ENCODE results near the gene PRIM2.
"Not testable (repeated sequence)": the region's sequence is repeated elsewhere in the genome, so short reads cannot be mapped to it uniquely, and the experiment has no call there.

The PRIM2 gene

GRCh38 chr6:57317060-57317943 is at the start of gene PRIM2:
PRIM2 (plus strand) TSS chr6:57317630; CDS start chr6:57318446, 816 bp downstream.
- peak; percentile 66 for DNase-seq (ENCODE audit: low read depth)

- no peak for DNase-seq (ENCODE audit: low read depth)
Observed at GRCh38 chr6:57268294-57268640, 49.2 kb upstream of the PRIM2 start.

- DNase-seq (ENCODE audit: low read depth) = not testable (repeated sequence)
Observed at GRCh38 chr6:57274113-57274824, 43.2 kb upstream of the PRIM2 start.

- DNase-seq (ENCODE audit: low read depth) = no peak
Observed at GRCh38 chr6:57275384-57275783, 42.0 kb upstream of the PRIM2 start.

- DNase-seq (ENCODE audit: low read depth) = no peak
Observed at GRCh38 chr6:57276946-57277345, 40.5 kb upstream of the PRIM2 start.

GRCh38 chr6:57278570-57278969 is 38.9 kb upstream of the PRIM2 start:
- DNase-seq (ENCODE audit: low read depth) = no peak

- no peak for DNase-seq (ENCODE audit: low read depth)
Observed at GRCh38 chr6:57279013-57279412, 38.4 kb upstream of the PRIM2 start.

GRCh38 chr6:57283106-57283505 is 34.3 kb upstream of the PRIM2 start:
- no peak for DNase-seq (ENCODE audit: low read depth)

- DNase-seq (ENCODE audit: low read depth) = no peak
Observed at GRCh38 chr6:57283911-57284455, 33.4 kb upstream of the PRIM2 start.

GRCh38 chr6:57288136-57288535 is 29.3 kb upstream of the PRIM2 start:
- not testable (repeated sequence) for DNase-seq (ENCODE audit: low read depth)

GRCh38 chr6:57293472-57293871 is 24.0 kb upstream of the PRIM2 start:
- DNase-seq (ENCODE audit: low read depth) = not testable (repeated sequence)

GRCh38 chr6:57294862-57295445 is 22.5 kb upstream of the PRIM2 start:
- no peak for DNase-seq (ENCODE audit: low read depth)

GRCh38 chr6:57297505-57297904 is 19.9 kb upstream of the PRIM2 start:
- DNase-seq (ENCODE audit: low read depth) = no peak

- DNase-seq (ENCODE audit: low read depth) = no peak
Observed at GRCh38 chr6:57298741-57299140, 18.7 kb upstream of the PRIM2 start.

GRCh38 chr6:57301757-57302156 is 15.7 kb upstream of the PRIM2 start:
- no peak for DNase-seq (ENCODE audit: low read depth)

- no peak for DNase-seq (ENCODE audit: low read depth)
Observed at GRCh38 chr6:57302477-57302876, 15.0 kb upstream of the PRIM2 start.

- no peak for DNase-seq (ENCODE audit: low read depth)
Observed at GRCh38 chr6:57303931-57304681, 13.3 kb upstream of the PRIM2 start.

- no peak for DNase-seq (ENCODE audit: low read depth)
Observed at GRCh38 chr6:57305107-57305506, 12.3 kb upstream of the PRIM2 start.

GRCh38 chr6:57305761-57306160 is 11.7 kb upstream of the PRIM2 start:
- no peak for DNase-seq (ENCODE audit: low read depth)

GRCh38 chr6:57306273-57306672 is 11.2 kb upstream of the PRIM2 start:
- DNase-seq (ENCODE audit: low read depth) = no peak

GRCh38 chr6:57307850-57308249 is 9.6 kb upstream of the PRIM2 start:
- DNase-seq (ENCODE audit: low read depth) = no peak

- DNase-seq (ENCODE audit: low read depth) = not testable (repeated sequence)
Observed at GRCh38 chr6:57308755-57309154, 8.7 kb upstream of the PRIM2 start.
